Activated CD8-positive, alpha-beta memory T cell treated with anti-CD3 and anti-CD28 coated beads, Interleukin-2, amount 50 U/mL, for 4 hours (primary cell): Measurements from ENCODE around the gene HSPG2.
"Not testable (repeated sequence)": the region's sequence is repeated elsewhere in the genome, so short reads cannot be mapped to it uniquely, and the experiment has no call there.

Experiments
- DNase-seq: peaks from one replicate; pipeline ENCODE4 v3.0.0-alpha.2; 2020

Gene HSPG2

DNA sequence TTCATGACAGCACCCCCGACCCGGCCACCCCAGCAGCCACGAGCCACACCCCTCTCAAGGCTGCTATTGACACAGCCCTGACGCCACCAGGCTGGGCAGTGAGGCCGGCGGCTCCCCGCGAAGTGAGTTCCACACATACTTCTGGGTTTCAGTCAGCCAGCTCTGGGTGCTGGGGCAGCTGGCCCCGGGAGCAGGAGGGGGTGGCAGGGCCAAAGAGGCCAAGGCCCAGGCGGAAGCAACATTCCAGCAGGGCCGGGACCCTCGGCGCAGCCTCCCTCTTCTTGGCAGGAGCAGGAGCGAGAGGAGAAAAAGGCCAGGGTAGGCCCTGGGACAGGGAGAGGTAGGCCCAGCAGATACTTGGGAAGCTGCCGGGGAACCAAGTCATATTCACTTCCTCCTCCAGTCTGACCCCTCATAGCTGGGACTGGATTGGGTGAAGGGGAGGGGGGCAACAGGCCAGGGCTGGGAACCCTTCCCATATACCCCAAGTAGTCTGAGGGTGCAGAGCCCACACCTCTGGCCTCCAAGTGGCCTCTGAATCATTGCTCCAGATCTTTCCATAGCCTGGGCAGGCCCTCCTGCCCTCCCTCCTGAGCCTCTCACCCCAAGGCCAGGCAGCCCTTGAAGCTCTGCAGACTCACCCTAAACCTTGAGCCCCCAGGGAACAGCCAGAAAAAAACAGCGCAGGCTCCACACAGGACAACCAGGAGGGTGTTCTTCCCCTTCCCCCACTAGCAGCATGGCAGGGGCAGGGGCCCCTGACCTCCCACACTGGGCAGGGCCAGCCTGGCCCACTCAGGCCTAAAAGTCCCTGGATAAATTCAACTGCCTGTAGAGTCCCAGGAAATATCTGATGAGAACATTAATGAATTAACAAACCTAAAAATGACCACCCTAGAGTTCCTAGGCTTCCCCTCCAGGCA lies 5.7 kb downstream of the HSPG2 start:
- no peak for DNase-seq

DNA sequence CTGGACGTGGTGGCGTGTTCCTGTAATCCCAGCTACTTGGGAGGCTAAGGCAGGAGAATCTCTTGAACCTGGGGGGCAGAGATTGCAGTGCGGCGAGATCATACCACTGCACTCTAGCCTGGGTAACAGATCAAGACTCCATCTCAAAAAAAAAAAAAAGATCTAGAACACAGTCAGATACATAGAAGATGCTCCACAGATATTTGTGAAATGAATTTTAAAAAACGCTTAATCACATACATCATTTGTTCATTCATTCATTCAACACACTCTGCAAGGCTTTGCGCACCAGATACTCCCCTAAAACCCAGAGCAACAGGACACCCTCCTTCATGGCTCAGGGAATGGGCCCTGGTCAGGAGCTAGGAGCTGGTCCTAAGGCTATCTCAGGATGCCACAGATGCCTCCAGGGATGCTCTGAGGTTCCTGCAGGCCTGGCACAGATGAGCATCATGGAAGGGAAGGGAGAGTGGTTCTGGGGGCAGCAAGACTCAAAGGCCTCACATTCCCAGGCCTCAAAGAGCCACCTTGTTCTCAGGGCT lies 6.4 kb downstream of the HSPG2 start:
- DNase-seq = no peak

DNA sequence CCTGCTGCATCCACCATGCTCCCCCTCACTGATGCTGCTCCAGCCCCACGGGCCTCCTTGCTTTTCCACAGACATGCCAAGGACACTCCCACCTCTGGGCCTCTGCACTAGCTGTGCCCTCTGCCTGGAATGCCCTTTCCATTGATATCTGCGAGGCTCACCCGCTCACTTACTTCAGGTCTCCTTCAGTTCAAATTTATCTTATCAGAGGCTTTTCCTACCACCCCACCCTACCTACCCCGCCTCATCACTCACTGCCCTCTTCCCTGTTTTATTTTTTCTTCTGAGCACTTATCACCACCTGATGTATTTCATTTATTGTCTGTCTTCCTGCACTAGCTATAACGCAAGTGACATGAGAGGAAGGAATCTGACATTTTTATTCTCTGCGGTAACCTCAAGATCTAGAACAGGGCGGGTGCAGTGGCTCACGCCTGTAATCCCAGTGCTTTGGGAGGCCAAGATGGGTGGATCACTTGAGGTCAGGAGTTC lies 7.0 kb downstream of the HSPG2 start:
- no peak for DNase-seq

DNA sequence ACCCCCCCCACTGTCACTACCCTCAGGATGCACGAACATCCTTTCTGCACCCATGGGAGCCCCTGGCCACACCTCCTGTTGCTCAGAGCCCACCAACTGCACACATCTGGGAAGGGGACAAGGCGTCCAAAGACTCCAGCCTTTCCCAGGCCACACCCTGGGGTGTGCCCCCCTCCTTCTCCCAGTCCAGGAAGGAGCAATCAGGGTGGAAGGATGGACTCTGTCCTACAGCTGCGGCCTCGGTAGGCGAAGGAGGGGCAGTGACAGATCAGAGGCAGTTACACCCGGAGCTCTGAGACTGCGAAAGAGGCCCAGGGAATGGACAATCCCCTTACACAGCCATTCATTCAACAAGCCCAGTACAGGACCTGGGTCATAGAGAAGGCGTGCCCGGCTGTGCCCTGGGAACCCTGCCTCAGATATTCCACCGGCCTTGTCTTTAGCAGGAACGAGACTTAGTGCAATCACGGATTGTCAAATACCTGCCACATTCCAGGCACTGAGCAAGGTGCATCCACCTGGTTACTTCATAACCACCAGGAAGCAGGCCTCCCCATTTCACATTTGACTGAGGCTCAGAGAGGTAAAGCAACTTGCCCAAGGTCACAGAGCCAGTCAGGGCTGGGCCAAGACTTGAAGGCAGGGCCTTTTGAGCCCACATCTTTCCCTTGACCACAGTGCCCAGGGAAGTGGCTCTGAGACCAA lies 9.4 kb downstream of the HSPG2 start:
- no peak for DNase-seq

DNA sequence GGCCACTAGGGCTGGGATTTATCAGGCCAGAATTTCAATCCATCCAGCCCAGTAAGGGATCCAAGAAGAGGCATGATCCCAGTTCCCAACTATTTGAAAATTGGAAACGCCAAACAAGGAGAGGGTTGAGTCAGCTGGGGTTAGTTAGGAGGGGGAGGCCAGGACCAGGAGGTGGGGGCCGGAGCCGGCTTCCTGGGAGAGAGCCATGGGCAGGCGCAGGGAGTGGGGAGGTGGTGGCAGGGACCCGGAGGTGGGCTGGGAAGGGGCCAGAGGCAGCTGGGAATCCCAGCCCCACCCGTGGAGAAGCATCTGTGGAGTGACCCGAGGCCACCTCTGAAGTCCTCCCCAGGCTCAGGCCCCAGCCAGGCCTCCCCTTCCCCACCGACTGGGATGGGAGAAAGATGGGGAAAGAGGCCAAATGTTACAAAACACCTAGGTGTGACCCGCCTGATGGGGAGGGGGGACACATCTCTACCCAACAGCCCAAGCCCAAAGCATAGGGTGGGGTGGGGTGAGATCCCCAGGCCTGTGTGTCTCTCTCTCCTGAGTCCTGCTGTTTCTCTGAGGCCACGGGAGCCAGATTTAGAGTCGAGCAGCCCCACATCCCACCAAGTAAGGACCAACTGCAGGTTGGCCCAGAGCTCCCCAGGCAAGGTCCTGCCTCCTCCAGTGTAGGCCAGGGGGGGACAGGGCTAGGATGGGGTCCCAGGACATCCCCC lies 10.1 kb downstream of the HSPG2 start:
- no peak for DNase-seq

DNA sequence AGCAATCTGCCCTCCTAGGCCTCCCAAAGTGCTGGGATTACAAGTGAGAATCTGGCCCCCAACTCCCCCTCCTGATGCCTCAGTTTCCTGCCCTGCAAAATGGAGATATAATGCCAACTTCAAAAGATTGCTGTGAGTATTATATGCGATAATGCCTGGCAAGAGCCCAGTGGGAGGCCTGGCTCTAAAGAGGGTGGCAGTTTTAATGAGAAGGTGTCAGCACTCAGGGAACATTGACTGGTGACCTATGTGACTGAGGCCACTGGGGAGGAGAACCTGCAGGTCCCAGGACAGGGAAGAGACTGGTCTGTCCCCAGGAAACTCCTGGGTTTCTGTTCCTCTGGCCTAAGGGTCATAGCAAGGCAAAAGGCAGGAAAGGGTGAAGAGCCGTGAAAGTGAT lies 11.0 kb downstream of the HSPG2 start:
- DNase-seq = no peak

DNA sequence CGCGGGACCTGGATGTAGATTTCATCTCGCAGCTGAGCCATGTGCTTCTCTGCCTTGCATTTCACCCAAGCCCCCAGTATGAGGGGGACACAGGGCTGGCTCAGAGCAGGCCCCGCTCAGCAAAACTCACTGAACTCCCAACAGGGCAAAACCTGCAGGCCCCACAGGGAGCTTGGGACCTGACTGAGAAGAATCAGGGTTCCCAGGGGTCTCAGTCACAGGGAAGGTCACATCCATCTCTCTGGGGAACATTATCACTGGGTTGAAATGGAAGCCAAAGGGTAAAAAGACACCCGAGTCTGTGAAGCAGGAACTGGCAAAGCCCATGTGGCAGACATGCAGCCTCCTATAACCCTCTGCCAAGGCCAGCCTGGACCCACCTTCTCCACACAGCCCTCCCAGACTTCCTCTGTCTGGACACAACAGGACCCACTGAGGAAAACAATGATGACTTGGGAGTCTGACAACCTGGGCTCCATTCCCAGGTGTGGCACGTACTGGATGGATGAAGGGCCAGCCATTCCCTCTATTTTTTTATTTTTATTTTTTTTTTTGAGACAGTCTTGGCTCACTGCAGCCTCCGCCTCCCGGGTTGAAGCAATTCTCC lies 11.7 kb downstream of the HSPG2 start:
- no peak for DNase-seq

DNA sequence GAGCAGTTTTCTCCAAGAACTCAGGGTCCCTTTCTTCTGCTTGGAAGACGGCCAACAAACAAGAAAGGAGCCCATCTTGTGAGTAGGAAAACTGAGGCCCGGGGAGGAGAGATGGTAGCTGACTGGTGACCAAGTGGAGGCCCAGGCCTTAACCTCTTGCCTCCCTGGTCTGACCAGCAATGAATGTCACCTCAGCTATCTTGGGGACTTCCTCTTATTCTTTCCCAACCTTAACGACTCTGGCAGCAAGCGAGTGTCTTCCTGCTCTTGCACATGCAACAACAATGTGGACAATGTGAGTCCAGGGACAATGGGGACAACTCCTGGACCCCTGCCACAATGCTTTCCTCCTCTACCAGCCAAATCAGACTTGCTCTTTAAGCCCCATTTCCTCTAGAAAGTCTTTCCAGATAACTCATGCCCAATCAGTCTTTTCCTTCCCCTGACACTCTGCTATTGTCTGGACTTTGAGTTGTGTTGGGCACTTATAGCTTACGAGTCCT lies 12.6 kb downstream of the HSPG2 start:
- no peak for DNase-seq

DNA sequence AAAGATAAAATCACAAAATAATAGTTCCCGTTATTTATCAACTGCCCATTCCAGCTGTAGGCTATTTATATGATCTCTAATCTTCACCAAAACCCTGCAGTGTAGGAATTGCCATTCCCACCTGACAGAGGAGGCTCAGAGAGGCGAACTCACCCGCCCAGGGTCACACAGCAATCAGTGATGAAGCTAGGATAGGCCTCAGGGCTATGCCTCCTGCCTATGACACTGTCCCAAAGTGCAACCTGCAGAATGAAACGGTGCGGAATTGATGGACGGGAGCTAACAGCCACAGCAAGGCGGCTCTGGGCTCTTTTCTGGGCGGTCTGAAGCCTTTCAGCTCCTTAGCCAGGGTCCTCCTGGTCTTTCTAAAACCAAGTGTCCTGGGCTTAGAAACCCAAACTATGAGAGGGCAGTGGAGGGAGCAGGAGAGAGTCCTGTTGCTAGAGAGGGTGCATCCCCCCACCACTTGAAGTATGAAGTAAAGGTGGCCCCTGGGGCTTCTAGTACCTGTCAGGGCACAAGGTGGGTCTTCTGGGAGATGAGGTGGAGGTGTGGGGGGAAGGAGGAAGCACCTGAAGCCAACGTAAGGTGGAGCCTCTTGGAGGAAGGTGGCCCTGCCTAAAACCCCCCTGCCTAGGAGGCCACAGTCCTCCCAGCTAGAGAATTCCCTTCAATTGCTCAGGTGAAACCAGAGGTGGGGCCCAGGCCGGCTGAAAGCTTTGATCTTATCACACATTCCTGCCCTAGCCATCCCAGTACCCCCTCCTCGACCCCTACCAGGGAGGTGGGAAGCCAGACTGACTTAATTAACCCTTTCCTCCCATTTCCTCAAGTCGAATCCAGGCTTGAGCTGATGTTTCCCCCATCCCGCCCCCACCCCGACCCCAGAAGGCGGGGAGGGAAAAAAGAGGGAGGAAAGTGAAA lies 14.8 kb downstream of the HSPG2 start:
- no peak for DNase-seq

DNA sequence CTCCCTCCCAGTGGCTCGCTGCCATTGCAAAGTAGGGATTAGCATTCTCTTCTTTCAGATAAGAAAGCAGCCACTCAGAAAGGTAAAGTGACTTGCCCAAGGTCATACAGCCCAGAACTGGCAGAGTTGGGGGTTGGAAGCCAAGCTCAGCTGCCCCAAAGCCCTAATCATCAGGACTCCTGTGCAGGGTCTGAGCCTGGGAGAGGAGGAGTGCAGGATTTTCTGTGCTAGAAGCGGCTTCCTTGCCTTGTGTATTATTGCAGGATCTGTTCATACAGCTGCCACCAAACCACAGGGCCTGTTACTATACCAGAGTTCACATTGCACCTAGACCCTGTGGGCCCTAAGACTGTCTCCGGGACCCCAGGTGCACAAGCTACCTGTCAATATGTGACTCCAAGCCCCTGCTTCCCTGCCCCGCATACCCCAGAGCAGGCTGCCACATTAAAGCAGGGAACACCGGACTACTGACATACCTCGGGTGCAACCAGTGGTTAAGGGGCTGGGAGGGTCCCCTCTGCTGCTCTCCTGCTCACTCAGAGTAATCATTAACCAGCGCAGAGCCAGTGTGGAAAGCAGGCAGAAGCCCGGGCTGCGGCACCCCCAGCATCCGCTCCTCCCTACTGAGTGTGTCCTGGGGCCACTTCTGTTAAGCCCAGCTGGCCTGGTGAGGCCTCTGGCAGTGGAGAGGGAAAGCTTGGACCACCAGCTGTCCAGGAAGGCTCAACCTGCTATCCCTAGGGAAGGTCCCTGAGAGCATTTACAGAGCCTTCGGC lies 15.8 kb downstream of the HSPG2 start:
- no peak for DNase-seq

DNA sequence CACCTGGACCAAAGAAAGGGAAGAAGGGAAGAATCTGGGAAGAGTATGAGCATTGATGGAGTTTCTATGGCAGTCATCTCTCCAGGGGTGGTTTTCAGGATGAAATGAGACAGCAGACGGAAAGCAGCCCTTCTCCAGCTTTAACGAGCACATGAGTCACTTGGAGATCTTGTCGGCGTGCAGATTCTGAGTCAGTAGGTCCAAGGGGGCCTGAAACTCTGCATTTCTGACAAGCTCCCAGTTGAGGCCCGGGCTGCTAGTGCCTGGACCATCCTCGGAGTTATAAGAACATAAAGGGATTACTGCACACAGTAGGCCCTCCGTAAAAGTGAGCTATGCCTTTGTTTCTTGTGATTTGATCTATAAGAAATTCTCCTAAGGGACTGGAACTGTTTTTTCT lies 17.6 kb downstream of the HSPG2 start:
- no peak for DNase-seq

DNA sequence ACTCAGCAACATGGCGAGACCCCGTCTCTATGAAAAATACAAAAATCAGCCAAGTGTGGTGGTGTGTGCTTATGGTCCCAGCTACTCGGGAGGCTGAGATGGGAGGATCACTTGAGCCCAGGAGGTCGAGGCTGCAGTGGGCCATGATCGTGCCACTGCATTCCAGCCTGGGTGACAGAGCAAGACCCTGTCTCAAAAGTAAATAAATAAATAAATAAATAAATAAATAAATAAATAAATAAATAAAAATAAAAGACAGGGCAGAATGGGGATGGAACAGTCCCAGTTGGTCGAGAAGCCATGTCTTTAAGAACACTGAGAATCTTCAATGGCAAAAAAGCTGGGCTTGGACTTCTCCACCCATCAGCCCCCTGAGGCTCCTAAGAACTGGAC lies 19.9 kb downstream of the HSPG2 start:
- not testable (repeated sequence) for DNase-seq

DNA sequence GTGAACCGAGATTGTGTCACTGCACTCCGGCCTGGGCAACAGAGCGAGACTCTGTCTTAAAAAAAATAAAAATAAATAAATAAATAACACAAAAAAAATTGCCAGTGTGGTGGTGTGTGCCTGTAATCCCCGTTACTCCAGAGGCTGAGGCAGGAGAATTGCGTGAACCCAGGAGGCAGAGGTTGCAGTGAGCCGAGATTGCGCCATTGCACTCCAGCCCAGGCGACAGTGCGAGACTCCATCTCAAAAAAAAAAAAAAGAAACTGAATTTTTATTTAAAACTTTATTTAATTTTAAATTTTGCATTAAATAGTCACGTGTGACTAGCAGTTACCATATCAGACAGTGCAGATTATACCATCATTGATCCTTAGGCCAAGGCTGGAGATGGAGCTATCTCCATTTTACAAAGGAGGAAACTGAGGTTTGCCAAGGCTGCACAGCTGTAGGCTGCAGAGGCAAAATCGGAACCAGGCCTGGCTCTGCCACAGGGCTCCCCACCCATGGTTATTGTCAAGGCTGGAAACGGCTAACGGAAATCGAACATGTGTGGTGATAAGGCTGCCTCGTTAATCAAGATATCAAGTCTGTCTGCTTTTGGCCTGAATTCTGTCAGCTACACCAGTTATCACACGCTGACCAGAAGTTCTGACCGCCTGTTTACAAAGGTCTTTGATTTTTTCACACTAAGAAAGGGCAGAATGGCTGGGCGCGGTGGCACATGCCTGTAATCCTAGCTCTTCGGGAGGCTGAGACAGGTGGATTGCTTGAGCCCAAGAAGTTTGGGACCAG lies 20.5 kb downstream of the HSPG2 start:
- no peak for DNase-seq

DNA sequence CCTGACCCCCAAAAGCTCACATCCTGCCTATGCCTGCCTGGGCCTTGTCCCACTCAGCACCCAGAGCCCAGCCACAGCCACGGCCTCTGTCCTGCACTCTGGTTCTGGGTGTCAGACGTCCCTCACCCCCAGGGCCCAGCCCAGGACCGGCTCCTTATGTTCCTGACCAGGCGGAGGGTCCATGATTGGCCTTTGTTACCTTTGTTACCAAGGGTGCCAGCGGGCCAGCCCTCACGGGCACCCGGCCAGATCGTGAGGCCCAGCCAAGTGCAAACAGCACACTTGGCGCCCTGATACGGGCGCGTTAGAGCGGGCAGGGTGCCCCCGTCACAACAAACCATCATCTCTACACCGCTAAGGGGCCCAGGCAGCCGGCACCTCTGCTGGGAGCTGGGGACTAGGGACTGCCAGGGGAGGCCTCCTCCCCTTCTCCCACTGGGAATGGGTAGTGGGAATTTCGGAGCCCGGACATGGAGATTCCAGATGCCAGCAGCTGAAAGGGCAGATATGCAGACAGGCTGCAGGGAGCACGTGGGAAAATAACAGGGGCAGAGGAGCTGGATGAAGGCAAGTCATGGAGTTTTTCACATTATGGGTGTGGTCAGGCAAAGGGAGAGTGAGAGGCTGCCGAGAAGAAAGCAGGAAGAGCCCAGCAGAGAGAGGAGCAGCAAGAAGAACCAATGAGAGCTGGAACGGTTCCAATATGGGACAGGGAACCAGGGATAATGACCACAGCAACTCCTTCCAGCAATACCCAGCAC lies 22.1 kb downstream of the HSPG2 start:
- DNase-seq = no peak

DNA sequence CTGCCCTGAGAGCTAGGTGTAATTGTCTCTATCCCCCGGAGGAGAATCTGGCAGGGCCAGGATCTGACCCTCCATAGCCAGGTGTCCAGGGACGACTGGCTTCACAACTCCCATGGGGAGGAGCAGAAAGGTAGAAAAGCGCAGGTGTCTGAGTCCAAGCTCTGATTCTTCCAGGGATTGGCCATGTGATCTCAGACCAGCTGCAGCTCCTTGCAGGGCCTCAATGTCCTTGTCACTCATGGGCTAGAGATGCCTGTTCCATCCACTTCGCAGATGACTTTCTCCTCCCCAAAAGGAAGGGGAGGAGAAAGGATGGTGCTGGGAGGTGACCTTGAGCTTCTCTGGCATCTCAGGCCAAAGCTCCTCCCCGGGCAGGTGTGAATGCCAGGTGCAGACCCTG lies 22.7 kb downstream of the HSPG2 start:
- no peak for DNase-seq

DNA sequence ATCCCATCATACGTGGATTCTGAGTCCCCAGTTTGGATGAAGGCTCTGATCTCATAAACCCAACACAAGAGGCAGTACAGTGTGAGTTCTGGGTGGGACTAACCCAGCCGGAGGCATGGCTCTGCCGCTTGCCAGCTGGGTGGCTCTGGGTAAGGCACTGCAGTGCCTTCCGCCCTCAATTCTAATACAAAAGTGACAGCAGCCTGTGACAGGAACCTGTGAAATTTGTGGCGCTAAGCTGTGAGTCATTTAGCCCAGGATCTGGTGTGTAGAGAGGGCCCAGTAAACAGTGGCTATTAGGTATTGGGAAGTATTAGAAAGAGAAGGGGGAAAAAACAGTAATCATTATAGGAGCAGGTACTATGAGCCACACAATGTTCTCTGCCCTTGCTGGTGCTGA lies 23.3 kb downstream of the HSPG2 start:
- DNase-seq = no peak

DNA sequence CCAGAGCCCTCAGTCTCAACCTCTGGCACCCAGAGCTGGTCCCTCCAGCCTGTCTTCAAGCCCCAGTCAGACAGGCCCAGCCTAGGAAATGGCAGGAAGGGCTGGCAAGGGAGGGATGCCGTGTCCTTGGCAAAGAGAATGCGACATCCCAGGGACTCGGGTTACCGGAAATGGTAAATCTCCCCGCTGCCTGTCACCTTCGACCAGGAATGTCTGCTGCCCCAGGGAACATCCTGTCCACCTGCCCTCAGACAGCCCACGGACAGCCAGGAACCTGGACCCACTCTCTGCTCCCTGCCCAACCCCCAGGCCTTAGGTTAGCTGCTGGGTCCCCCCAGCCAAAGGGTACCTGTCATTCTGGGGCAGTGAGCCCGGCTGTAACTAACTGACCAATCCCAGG lies 23.9 kb downstream of the HSPG2 start:
- no peak for DNase-seq

DNA sequence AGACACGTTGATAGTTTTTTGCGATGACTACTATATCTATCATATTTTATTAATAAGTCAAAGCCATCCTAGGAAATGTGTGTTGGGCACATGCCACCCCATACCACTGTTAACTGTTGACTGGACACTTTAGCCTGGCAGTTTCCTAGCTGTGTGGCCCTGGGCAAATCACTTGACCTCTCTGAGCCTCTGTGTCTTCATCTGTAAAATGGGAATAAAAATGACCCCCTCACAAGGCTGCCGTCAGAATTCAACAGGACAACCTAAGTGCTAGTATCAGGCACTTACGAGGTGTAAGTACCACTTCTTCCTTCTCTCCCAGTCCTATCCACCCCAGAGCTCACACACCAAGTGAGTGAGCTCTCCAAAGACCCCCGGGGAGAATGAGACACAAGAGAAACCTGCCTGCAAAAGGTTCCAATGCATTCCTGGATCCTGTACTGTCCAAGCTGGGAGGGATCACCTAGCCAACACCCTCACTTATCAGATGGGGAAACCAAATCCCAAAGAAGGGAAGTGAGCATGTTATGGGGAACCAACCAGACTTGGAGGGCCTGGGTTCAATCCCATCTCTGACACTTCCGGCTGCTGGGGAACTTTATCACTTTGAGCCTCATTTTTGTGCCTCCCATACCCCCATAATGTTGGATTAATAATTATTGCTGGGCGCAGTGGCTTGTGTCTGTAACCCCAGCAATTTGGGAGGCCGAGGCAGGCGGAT lies 24.9 kb downstream of the HSPG2 start:
- DNase-seq = no peak
